ENCODE measurements around the gene CLCA2. TPM values are rescaled to one million over a fixed set of nuclear protein-coding genes. Genes with fewer than 3 reads are reported as not detected.

CLCA2 gene
- total and polyA plus RNA-seq, 2 experiments from 2014 or later = not detected

DNA sequence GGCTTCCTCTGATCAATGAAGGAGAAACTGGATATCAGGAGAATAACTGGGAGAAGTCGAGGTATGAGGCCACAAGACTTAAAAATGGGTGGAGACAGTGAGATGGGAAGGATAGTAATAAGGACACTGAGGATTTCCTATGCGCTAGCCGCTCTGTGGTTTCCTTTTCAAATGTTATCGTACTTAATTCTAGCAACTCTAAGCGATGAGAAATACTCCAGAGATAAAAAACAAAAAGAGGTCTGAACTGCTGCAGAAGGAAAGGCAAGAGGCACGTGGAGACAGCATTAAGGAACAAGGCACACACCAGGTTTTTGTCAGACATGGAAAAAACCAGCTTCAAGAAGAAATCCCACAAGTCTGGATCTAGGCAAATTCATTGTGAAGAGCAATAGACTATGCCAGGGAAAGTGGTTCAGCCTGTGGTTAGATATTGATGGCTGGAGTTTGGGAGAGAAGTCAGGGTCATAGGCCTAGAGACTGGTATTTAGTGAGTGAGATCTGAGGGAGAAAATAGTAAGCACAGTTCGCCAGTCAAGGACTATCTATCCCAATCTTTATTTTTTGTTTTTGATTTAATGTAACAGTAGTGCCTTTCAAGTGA, 5.3 kb downstream of the CLCA2 start:
- Histone ChIP-seq H3K27me3 (ENCODE audit: insufficient read depth) (no peaks in the 10 kb centered on the region), H3K36me3 (ENCODE audit: insufficient read depth) (no peaks in the 10 kb centered on the region), H2AFZ (peak overlapping the region; percentile 33; the same call in 1 of the 2 replicates), H4K20me1 (replicated peaks; ENCODE audit: insufficient read depth) (no peaks in the 10 kb centered on the region), H3K27ac (ENCODE audit: low read depth) (no peak overlapping the region), H3K4me2 (no peak overlapping the region), H3K9me2 (ENCODE audit: insufficient read depth) (no peaks in the 10 kb centered on the region), H3K4me1 (ENCODE audit: insufficient read depth) (no peaks in the 10 kb centered on the region), H3K79me2 (replicated peaks; ENCODE audit: insufficient read depth) (no peaks in the 10 kb centered on the region), H3K4me3 (no peak overlapping the region), H3F3A (replicated peaks; ENCODE audit: low read depth) (no peaks in the 10 kb centered on the region)
- no peak for DNase-seq (ENCODE audit: low spot score)
- no peak for ATAC-seq
- no peak for TF ChIP-seq CREB1 (CRISPR knock-in tag; IDR thresholded peaks at IDR 0.05; ENCODE audit: low read depth)
- no peak for TF ChIP-seq POLR2AphosphoS5 (IDR thresholded peaks at IDR 0.05; ENCODE audit: low read depth)
- no peak for TF ChIP-seq ZNF331 (CRISPR knock-in tag; IDR thresholded peaks at IDR 0.05; ENCODE audit: low read depth)
- no peak for TF ChIP-seq EZH2phosphoT487 (IDR thresholded peaks at IDR 0.05; ENCODE audit: unreplicated experiment)
- no peak for TF ChIP-seq NANOG (IDR thresholded peaks at IDR 0.05; ENCODE audit: borderline replicate concordance)
- TF ChIP-seq EZH2 (IDR thresholded peaks at IDR 0.05; ENCODE audit: low read depth, unreplicated experiment) = no peak
- TF ChIP-seq, protein P1, sequence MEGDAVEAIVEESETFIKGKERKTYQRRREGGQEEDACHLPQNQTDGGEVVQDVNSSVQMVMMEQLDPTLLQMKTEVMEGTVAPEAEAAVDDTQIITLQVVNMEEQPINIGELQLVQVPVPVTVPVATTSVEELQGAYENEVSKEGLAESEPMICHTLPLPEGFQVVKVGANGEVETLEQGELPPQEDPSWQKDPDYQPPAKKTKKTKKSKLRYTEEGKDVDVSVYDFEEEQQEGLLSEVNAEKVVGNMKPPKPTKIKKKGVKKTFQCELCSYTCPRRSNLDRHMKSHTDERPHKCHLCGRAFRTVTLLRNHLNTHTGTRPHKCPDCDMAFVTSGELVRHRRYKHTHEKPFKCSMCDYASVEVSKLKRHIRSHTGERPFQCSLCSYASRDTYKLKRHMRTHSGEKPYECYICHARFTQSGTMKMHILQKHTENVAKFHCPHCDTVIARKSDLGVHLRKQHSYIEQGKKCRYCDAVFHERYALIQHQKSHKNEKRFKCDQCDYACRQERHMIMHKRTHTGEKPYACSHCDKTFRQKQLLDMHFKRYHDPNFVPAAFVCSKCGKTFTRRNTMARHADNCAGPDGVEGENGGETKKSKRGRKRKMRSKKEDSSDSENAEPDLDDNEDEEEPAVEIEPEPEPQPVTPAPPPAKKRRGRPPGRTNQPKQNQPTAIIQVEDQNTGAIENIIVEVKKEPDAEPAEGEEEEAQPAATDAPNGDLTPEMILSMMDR (conservative IDR thresholded peaks at IDR 0.05; ENCODE audit: low read depth in 2 of 2) = no peak
- no peak for TF ChIP-seq STAT1 (IDR thresholded peaks at IDR 0.05; ENCODE audit: unreplicated experiment)
- TF ChIP-seq ZNF462 (CRISPR knock-in tag; IDR thresholded peaks at IDR 0.05) = no peak
- TF ChIP-seq, protein P2, sequence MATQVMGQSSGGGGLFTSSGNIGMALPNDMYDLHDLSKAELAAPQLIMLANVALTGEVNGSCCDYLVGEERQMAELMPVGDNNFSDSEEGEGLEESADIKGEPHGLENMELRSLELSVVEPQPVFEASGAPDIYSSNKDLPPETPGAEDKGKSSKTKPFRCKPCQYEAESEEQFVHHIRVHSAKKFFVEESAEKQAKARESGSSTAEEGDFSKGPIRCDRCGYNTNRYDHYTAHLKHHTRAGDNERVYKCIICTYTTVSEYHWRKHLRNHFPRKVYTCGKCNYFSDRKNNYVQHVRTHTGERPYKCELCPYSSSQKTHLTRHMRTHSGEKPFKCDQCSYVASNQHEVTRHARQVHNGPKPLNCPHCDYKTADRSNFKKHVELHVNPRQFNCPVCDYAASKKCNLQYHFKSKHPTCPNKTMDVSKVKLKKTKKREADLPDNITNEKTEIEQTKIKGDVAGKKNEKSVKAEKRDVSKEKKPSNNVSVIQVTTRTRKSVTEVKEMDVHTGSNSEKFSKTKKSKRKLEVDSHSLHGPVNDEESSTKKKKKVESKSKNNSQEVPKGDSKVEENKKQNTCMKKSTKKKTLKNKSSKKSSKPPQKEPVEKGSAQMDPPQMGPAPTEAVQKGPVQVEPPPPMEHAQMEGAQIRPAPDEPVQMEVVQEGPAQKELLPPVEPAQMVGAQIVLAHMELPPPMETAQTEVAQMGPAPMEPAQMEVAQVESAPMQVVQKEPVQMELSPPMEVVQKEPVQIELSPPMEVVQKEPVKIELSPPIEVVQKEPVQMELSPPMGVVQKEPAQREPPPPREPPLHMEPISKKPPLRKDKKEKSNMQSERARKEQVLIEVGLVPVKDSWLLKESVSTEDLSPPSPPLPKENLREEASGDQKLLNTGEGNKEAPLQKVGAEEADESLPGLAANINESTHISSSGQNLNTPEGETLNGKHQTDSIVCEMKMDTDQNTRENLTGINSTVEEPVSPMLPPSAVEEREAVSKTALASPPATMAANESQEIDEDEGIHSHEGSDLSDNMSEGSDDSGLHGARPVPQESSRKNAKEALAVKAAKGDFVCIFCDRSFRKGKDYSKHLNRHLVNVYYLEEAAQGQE (IDR thresholded peaks at IDR 0.05; ENCODE audit: unreplicated experiment) = no peak
- no peak for TF ChIP-seq ETS1 (IDR thresholded peaks at IDR 0.05)
- TF ChIP-seq JUNB (IDR thresholded peaks at IDR 0.05; ENCODE audit: unreplicated experiment) = no peak
- no peak for TF ChIP-seq ZNF114 (CRISPR knock-in tag; IDR thresholded peaks at IDR 0.05)
- H3K27ac Mint-ChIP-seq = no peak overlapping the region
- H3K4me1 Mint-ChIP-seq = peaks cover 4% of the 10 kb centered on the region; the same call in 1 of the 3 replicates
- H3K36me3 Mint-ChIP-seq (ENCODE audit: low read depth) = no peaks in the 10 kb centered on the region
- H3K4me3 Mint-ChIP-seq = no peak overlapping the region
- no peaks in the 10 kb centered on the region for H3K27me3 Mint-ChIP-seq (ENCODE audit: insufficient read depth, low read depth, poor library complexity)
- H3K9me3 Mint-ChIP-seq = no peaks in the 10 kb centered on the region

Measured in GM23338 (cell line).